Ascending aorta (tissue), 2 donors: ENCODE data around the gene DNAJA2. TPM values are rescaled to one million over a fixed set of nuclear protein-coding genes. Genes with fewer than 3 reads are reported as not detected.

Source experiments
- DNase-seq, 2 donors: peaks; one replicate each; pipeline ENCODE4 v3.0.0-alpha.2; 2019; ENCODE audit warnings: low spot score in 2 of 2
- H3K27ac ChIP-seq, 2 donors: fragments of 200-600 bp; sonication (generic); one replicate each; pipeline ENCODE4 v1.5.1; 2016 to 2017; ENCODE audit warnings: mild to moderate bottlenecking in 1 of 2
- H3K27me3 ChIP-seq: fragments of 200-600 bp; sonication (generic); one replicate; pipeline ENCODE4 v1.5.1; 2017
- H3K36me3 ChIP-seq, 2 donors: fragments of 200-600 bp; sonication (generic); one replicate each; pipeline ENCODE4 v1.5.1; 2016
- H3K4me1 ChIP-seq, 2 donors: fragments of 200-600 bp; sonication (generic); one replicate each; pipeline ENCODE4 v1.5.1; 2016 to 2017; ENCODE audit warnings: mild to moderate bottlenecking in 1 of 2
- H3K4me3 ChIP-seq, 2 donors: fragments of 200-600 bp; sonication (generic); one replicate each; pipeline ENCODE4 v1.5.1; 2016 to 2017; ENCODE audit warnings: mild to moderate bottlenecking in 1 of 2
- H3K9me3 ChIP-seq, 2 donors: fragments of 200-600 bp; sonication (generic); one replicate each; pipeline ENCODE4 v1.5.1; 2016
- CTCF ChIP-seq, 3 experiments: fragments of 200-600 bp in 2 of 3; fragments of 450-650 bp in 1 of 3; sonication (generic) in 2 of 3; IDR thresholded peaks; one replicate each; pipeline ENCODE4 v1.5.1; 2016 to 2019; ENCODE audit warnings: antibody characterized with exemption in 3 of 3, mild to moderate bottlenecking in 1 of 3, moderate library complexity in 1 of 3
- intact Hi-C: fragments of 100-400 bp; cut with DNase I; formaldehyde crosslinking; loops from one replicate; pipeline ENCODE4 v1.15.1; 2023
- total RNA-seq: library from RNA; depleted of rRNA; stranded (reverse); fragments of >200 nt; gene quantifications from one replicate; pipeline ENCODE4 v1.1.0, GENCODE V29; 2016

DNAJA2 gene
- total RNA-seq, 1 donor from 2014 or later, result 15.8 TPM

DNA sequence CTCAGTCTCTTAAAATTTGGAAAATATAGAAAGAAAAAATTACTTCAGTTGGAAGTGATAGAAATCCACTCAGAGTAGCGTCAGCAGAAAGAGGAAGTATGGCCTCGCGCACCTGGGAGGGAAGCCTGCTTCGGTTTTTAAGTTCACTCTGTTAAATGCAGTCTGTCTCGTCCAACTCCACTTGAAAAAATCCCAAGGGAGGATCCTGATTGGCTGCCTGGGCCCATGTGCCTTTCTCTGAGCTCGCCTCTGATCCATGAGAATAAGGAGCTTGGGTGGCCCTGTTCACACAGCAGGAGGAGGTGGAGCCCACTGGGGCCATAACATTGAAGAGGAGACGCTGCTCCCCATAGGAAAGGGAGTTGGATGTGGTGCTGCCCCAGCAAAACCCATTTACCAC is 40.7 kb downstream of the DNAJA2 start:
- intact Hi-C loops, result no loop called here
- H3K4me3 ChIP-seq, result no peak overlapping the region
- no peaks in the 10 kb centered on the region for H3K9me3 ChIP-seq
- TF ChIP-seq CTCF (IDR thresholded peaks at IDR 0.05), result no peak
- H3K36me3 ChIP-seq, result no peaks in the 10 kb centered on the region
- no peaks in the 10 kb centered on the region for H3K4me1 ChIP-seq
- no peak for DNase-seq
- no peaks in the 10 kb centered on the region for H3K27me3 ChIP-seq
- H3K27ac ChIP-seq, result no peak overlapping the region

- Histone ChIP-seq H3K36me3 (no peaks in the 10 kb centered on the region), H3K27me3 (no peaks in the 10 kb centered on the region), H3K4me3 (no peak overlapping the region), H3K4me1 (no peaks in the 10 kb centered on the region), H3K27ac (no peak overlapping the region), H3K9me3 (no peaks in the 10 kb centered on the region)
- intact Hi-C loops, result no loop called here
- TF ChIP-seq CTCF (IDR thresholded peaks at IDR 0.05), result no peak
- DNase-seq, result no peak
These were observed 42.6 kb downstream of the DNAJA2 start for GRCh38 chr16:46930861-46931260.

DNA sequence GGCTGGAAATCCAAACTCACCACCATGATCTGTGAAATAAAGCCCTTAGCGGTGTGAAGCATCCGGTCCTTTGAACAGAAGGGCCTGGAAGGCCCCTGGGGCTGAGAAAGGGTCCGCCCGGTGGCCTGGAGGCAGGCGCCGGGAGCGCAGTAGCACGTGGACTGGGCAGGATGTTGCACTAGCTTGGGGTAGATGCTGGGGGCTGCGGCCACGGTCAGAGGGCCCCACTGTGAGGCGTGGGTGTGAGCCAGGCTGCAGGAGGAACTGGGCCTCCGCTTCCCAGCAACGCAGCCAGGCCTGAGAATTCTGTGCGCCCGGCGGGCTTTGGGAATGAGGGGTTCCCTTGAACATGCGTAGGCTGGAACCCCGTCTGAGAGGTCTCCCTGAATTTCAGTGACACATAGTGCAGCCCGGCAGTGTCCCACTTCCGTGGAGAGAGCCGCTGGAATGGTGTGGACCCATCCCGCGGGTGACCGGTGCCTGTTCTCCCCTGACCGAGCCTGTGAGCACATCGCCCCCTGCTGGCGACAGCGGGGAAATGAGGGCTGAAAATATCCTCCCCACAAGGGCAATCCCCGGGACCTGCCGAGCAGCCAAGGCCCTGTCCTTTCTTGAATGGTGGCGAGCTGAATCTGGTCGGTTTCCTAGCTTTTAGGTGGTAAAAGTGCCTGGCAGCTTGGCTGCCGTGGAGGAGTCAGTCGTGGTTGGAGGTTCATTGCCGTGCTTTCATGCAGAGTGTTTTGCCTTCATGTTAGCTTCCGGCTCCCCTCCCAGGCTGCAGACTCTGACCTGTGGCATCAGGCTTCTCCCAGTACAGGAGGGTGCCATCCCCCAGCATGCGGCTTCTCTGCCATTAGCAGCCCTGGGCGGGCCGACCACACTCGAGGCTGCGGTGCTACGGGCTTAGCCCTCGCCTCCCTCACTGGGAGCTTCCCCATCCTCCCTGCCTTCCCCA is 43.8 kb downstream of the DNAJA2 start:
- intact Hi-C loops, result no loop called here
- H3K27ac ChIP-seq, result no peak overlapping the region

GRCh38 chr16:46928811-46929210 is 44.7 kb downstream of the DNAJA2 start:
- intact Hi-C loops, result no loop called here
- Histone ChIP-seq H3K36me3 (peaks cover 2 to 11% of the 10 kb centered on the region in 2 donors), H3K27ac (no peak overlapping the region), H3K4me3 (no peak overlapping the region), H3K27me3 (no peaks in the 10 kb centered on the region), H3K4me1 (no peaks in the 10 kb centered on the region), H3K9me3 (no peaks in the 10 kb centered on the region)
- TF ChIP-seq CTCF (IDR thresholded peaks at IDR 0.05), result no peak
- DNase-seq, result no peak

More for the DNA sequence above, 43.8 kb downstream of the DNAJA2 start:
- no peak for DNase-seq
- peak; percentile 48 to 84 (median 79) for TF ChIP-seq CTCF (IDR thresholded peaks at IDR 0.05)
- H3K4me1 ChIP-seq, result no peaks in the 10 kb centered on the region
- no peak overlapping the region for H3K4me3 ChIP-seq
- H3K27me3 ChIP-seq, result no peaks in the 10 kb centered on the region
- peaks cover 0 to 2% of the 10 kb centered on the region in 2 donors for H3K36me3 ChIP-seq
- H3K9me3 ChIP-seq, result no peaks in the 10 kb centered on the region

- H3K36me3 ChIP-seq, result peaks cover 8 to 26% of the 10 kb centered on the region in 2 donors
- no peak for DNase-seq
- H3K27ac ChIP-seq, result peak overlapping the region in 1 of 2 donors; percentile 9
- no peaks in the 10 kb centered on the region for H3K4me1 ChIP-seq
- H3K27me3 ChIP-seq, result no peaks in the 10 kb centered on the region
- no peak overlapping the region for H3K4me3 ChIP-seq
- intact Hi-C loops, result no loop called here
- no peak for TF ChIP-seq CTCF (IDR thresholded peaks at IDR 0.05)
- no peaks in the 10 kb centered on the region for H3K9me3 ChIP-seq
These were observed 46.2 kb downstream of the DNAJA2 start for GRCh38 chr16:46927273-46927672.
